B cell (primary cell): ENCODE measurements around the gene FADS1.

Experiments used
- EZH2 ChIP-seq: IDR thresholded peaks from 2 replicates; pipeline ENCODE4 v1.6.1; 2012; ENCODE audit warnings: borderline replicate concordance, low read depth, mild to moderate bottlenecking, moderate library complexity, low read length; ENCODE audit not compliant: insufficient read depth, poor library complexity, severe bottlenecking
- TF ChIP-seq, protein P1 (sequence below): fragments of 200-600 bp; IDR thresholded peaks from one replicate; pipeline ENCODE4 v1.8.0; 2022; ENCODE audit warnings: antibody characterized with exemption, mild to moderate bottlenecking

DNA sequence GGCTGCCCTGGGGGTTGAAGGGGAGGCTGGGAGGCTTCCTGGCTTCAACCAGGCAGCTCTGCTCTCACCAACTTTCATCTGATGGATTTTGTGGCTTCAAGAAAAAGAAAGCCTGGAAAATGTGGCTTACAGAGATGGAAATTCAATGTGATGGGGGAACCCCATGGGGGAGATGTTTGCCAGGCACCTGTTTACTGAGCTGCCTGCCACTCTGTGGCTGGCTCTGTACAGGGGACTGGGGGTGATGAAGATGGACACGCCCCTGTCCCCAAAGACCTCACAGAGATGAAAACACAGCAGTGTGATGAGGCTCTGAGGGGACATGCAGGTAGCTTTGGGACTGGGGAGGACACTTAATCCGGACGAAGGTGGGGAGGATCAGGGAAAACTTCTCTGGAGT lies 34.5 kb downstream of the FADS1 start:
- TF ChIP-seq, protein P1, sequence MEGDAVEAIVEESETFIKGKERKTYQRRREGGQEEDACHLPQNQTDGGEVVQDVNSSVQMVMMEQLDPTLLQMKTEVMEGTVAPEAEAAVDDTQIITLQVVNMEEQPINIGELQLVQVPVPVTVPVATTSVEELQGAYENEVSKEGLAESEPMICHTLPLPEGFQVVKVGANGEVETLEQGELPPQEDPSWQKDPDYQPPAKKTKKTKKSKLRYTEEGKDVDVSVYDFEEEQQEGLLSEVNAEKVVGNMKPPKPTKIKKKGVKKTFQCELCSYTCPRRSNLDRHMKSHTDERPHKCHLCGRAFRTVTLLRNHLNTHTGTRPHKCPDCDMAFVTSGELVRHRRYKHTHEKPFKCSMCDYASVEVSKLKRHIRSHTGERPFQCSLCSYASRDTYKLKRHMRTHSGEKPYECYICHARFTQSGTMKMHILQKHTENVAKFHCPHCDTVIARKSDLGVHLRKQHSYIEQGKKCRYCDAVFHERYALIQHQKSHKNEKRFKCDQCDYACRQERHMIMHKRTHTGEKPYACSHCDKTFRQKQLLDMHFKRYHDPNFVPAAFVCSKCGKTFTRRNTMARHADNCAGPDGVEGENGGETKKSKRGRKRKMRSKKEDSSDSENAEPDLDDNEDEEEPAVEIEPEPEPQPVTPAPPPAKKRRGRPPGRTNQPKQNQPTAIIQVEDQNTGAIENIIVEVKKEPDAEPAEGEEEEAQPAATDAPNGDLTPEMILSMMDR: no peak
- TF ChIP-seq EZH2: no peak
